K562 (cell line): ENCODE data around the gene NAV2. TPM values are rescaled to one million over a fixed set of nuclear protein-coding genes. Genes with fewer than 3 reads are reported as not detected.

ENCODE experiments used
- ATAC-seq: fragments of 200-7000 bp; cut with Tn5 transposase; 3 replicates; pipeline ENCODE4 v1.9.1; 2020; ENCODE audit warnings: moderate library complexity
- BruUV-seq: library from RNA; stranded (reverse); fragments of 400-500 nt; replicated peaks from 2 replicates; lab custom pipeline; 2021; lab: Mats Ljungman, UMichigan
- CTCF ChIA-PET: fragments of 300-600 bp; formaldehyde crosslinking; extraction: SDS; loops from one replicate; lab custom pipeline; 2021; ENCODE audit warnings: low intra/inter-chr PET ratio; lab: Yijun Ruan, JAX
- POLR2A ChIA-PET: fragments of 300-600, 350-650 bp; sonication (Branson Sonifier 250); formaldehyde crosslinking; extraction: SDS; loops from one replicate; lab custom pipeline; 2021; ENCODE audit warnings: antibody characterized with exemption, inconsistent platforms; lab: Yijun Ruan, JAX
- DNase-seq, 4 experiments: peaks; one replicate each; pipeline versions ENCODE4 v3.0.0 to v3.0.0-alpha.2; 2011 to 2018; ENCODE audit warnings: low spot score in 3 of 4, mixed read lengths in 3 of 4; ENCODE audit errors: extremely low read depth in 1 of 4
- FAIRE-seq: peaks from 2 replicates; lab custom pipeline; 2011; peaks lifted over from hg19 to GRCh38; lab: Jason Lieb, UNC
- H2AFZ ChIP-seq: 2 replicates; pipeline ENCODE4 v1.6.0; 2011; ENCODE audit warnings: low read depth, low read length, control low read depth, inconsistent platforms
- H3K27ac ChIP-seq: fragments of 200-600 bp; 3 replicates; pipeline ENCODE4 v1.8.0; 2011; ENCODE audit warnings: low read depth, mild to moderate bottlenecking, control low read depth, inconsistent platforms, low read length, moderate library complexity, mixed read lengths; ENCODE audit errors: extremely low read depth
- H3K27me3 ChIP-seq, 2 experiments: fragments of 300-600 bp in 1 of 2; 2 replicates in 1 of 2; 3 replicates in 1 of 2; pipeline versions ENCODE4 v1.6.0 to v1.8.0; 2011; ENCODE audit warnings: inconsistent platforms in 2 of 2, low read length in 2 of 2, mild to moderate bottlenecking in 1 of 2, mixed read lengths in 1 of 2, moderate library complexity in 1 of 2; ENCODE audit not compliant: control insufficient read depth in 2 of 2, insufficient read depth in 2 of 2
- H3K36me3 ChIP-seq: fragments of 300-600 bp; 3 replicates; pipeline ENCODE4 v1.8.0; 2011; ENCODE audit warnings: mild to moderate bottlenecking, low read length, inconsistent platforms; ENCODE audit not compliant: control insufficient read depth, insufficient read depth
- H3K4me1 ChIP-seq, 2 experiments: fragments of 200-600 bp in 1 of 2; replicated peaks in 1 of 2; 2 replicates in 1 of 2; 3 replicates in 1 of 2; pipeline versions ENCODE4 v1.5.1 to v1.8.0; 2011; ENCODE audit warnings: inconsistent platforms in 2 of 2, low read length in 2 of 2, mild to moderate bottlenecking in 1 of 2, mixed read lengths in 1 of 2, moderate library complexity in 1 of 2; ENCODE audit not compliant: control insufficient read depth in 2 of 2, insufficient read depth in 2 of 2
- H3K4me2 ChIP-seq: 2 replicates; pipeline ENCODE4 v1.6.1; 2011; ENCODE audit warnings: low read length, control low read depth, inconsistent platforms, mixed read lengths; ENCODE audit not compliant: insufficient read depth
- H3K4me3 ChIP-seq: fragments of 200-600 bp; sonication (generic), shearing (Covaris generic); 2 replicates; pipeline ENCODE4 v1.5.1; 2016; ENCODE audit warnings: control low read depth, inconsistent platforms
- H3K79me2 ChIP-seq: fragments of 200-600 bp; 3 replicates; pipeline ENCODE4 v1.8.0; 2011; ENCODE audit warnings: low read length, inconsistent platforms; ENCODE audit not compliant: control insufficient read depth, insufficient read depth
- H3K9ac ChIP-seq, 2 experiments: 2 replicates each; pipeline versions ENCODE4 v1.6.0 to v1.6.1; 2011; ENCODE audit warnings: low read depth in 2 of 2, low read length in 2 of 2, control low read depth in 1 of 2, inconsistent platforms in 1 of 2, mild to moderate bottlenecking in 1 of 2, mixed read lengths in 1 of 2; ENCODE audit not compliant: insufficient read depth in 1 of 2
- H3K9me1 ChIP-seq: one replicate; pipeline ENCODE4 v1.6.0; 2011; ENCODE audit warnings: inconsistent platforms, mild to moderate bottlenecking, low read length, moderate library complexity; ENCODE audit not compliant: control insufficient read depth, insufficient read depth
- H3K9me3 ChIP-seq: replicated peaks from 2 replicates; pipeline ENCODE4 v1.5.1; 2011; ENCODE audit warnings: low read depth, low read length, inconsistent platforms; ENCODE audit not compliant: control insufficient read depth, insufficient read depth
- H4K20me1 ChIP-seq: replicated peaks from 2 replicates; pipeline ENCODE4 v1.6.1; 2011; ENCODE audit warnings: low read length, inconsistent platforms, mixed read lengths; ENCODE audit not compliant: control insufficient read depth, insufficient read depth
- BMI1 ChIP-seq: fragments of 150-350 bp; IDR thresholded peaks from 2 replicates; pipeline ENCODE4 v1.6.1; 2014; ENCODE audit warnings: low read length
- CBX8 ChIP-seq: fragments of 200-600 bp; sonication (generic); IDR thresholded peaks from 2 replicates; pipeline ENCODE4 v1.6.1; 2012; ENCODE audit warnings: borderline replicate concordance, mixed run types, low read depth, mild to moderate bottlenecking, moderate library complexity, mixed read lengths, low read length, control low read depth, inconsistent platforms; ENCODE audit not compliant: poor library complexity, severe bottlenecking; ENCODE audit errors: extremely low read depth
- CEBPG ChIP-seq, 3 experiments: fragments of 200-800 bp in 1 of 3; sonication (Bioruptor generic) in 1 of 3; sonication (generic) in 1 of 3; formaldehyde crosslinking in 1 of 3; IDR thresholded peaks in 2 of 3; conservative IDR thresholded peaks in 1 of 3; 2 replicates each; pipeline versions ENCODE4 v1.6.1 to v1.8.0; 2016 to 2022; ENCODE audit warnings: missing compliant biosample characterization in 2 of 3, missing genetic modification characterization in 2 of 3, mild to moderate bottlenecking in 1 of 3, missing genetic modification reagents in 1 of 3
- HEY1 ChIP-seq: fragments of 250-450 bp; sonication (Bioruptor Pico); IDR thresholded peaks from 2 replicates; pipeline ENCODE4 v1.5.0; 2020; ENCODE audit warnings: mild to moderate bottlenecking, moderate library complexity, borderline replicate concordance
- SMAD3 ChIP-seq: fragments of 450-650 bp; formaldehyde crosslinking; conservative IDR thresholded peaks from 2 replicates; pipeline ENCODE4 v1.4.0; 2020; ENCODE audit warnings: mild to moderate bottlenecking
- ZHX1 ChIP-seq: fragments of 150-350 bp; conservative IDR thresholded peaks from 2 replicates; pipeline ENCODE4 v1.6.1; 2014; ENCODE audit warnings: low read length
- ZNF431 ChIP-seq: sonication (generic); formaldehyde crosslinking; IDR thresholded peaks from 2 replicates; pipeline ENCODE4 v1.8.0; 2022; ENCODE audit warnings: mild to moderate bottlenecking, missing genetic modification reagents
- WGBS: fragments of 100-300 bp; shearing (Covaris generic); methylation state at CpG from one replicate; pipeline ENCODE4 v1.1.6; 2016; ENCODE audit warnings: low coverage, mixed read lengths; ENCODE audit not compliant: insufficient coverage; ENCODE audit errors: missing lambda C conversion rate; 5-methylcytosine and 5-hydroxymethylcytosine counted together
- in situ Hi-C: fragments of 300-500 bp; cut with MboI; formaldehyde crosslinking; loops from 4 replicates; pipeline ENCODE4 v1.15.0; 2018; ENCODE audit warnings: inconsistent platforms, mixed read lengths
- intact Hi-C: fragments of 100-400 bp; cut with micrococcal nuclease; formaldehyde crosslinking; loops from 2 replicates; pipeline ENCODE4 v1.14.2; 2022
- polyA plus RNA-seq, 8 experiments: library from polyadenylated mRNA; depleted of rRNA in 4 of 8; stranded (reverse) in 5 of 8; unstranded in 3 of 8; fragments of >200 nt; fragmentation: Nextera tagmentation in 2 of 8; fragmentation: Illumina TruSeq in 1 of 8; extraction: Ambion mirVana in 2 of 8; extraction: Trizol in 1 of 8; gene quantifications; 2 replicates each; pipeline versions ENCODE4 v1.2.1 to v1.2.3, GENCODE V29; 2011 to 2014; ENCODE audit warnings: inconsistent platforms in 1 of 8, missing spikeins in 1 of 8
- total RNA-seq, 7 experiments: library from RNA; depleted of rRNA in 6 of 7; stranded (reverse); fragments of >200 nt in 6 of 7; fragmentation: Illumina TruSeq in 2 of 7; extraction: Trizol in 2 of 7; gene quantifications; 2 replicates each; pipeline versions ENCODE4 v1.2.1 to v1.2.3, GENCODE V29; 2011 to 2021; ENCODE audit warnings: low replicate concordance in 1 of 7
- TF ChIP-seq, protein P1 (sequence below): fragments of 450-650 bp; formaldehyde crosslinking; IDR thresholded peaks from 2 replicates; pipeline ENCODE4 v1.4.0; 2020; ENCODE audit warnings: mild to moderate bottlenecking, moderate library complexity

Gene NAV2
- total and polyA plus RNA-seq, 9 of the 15 experiments (the other 6 are each of a cell fraction or from before 2014, with no cell fraction given) = 0.03 to 0.35 (median 0.05) TPM

DNA sequence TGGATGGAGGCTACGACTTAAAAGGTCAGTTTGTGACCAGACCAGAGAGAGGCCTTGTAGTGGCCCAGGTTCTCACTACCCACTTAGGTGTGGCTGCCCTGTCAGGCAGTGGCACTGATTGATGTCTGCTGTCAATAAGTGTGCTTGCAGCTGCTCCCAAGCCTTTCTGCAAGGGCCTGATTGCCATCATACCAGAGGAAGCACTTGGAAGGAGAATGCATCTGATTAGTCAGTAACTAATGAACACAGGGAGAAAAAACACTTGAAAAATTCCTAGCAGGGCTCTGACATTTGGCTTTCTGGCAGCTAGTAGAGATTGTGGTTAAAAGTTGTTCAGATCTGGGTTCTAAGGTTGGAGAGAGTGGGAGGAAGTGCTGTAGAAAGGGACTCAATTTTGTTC is 107.5 kb downstream of the NAV2 start (continued):
- TF ChIP-seq HEY1 (CRISPR knock-in tag) = no peak
- TF ChIP-seq ZNF431 (CRISPR knock-in tag) = no peak
- no peak for TF ChIP-seq CBX8
- no peak for TF ChIP-seq ZHX1
- TF ChIP-seq, protein P1, sequence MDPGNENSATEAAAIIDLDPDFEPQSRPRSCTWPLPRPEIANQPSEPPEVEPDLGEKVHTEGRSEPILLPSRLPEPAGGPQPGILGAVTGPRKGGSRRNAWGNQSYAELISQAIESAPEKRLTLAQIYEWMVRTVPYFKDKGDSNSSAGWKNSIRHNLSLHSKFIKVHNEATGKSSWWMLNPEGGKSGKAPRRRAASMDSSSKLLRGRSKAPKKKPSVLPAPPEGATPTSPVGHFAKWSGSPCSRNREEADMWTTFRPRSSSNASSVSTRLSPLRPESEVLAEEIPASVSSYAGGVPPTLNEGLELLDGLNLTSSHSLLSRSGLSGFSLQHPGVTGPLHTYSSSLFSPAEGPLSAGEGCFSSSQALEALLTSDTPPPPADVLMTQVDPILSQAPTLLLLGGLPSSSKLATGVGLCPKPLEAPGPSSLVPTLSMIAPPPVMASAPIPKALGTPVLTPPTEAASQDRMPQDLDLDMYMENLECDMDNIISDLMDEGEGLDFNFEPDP (CRISPR knock-in tag) = no peak
- no peak for TF ChIP-seq BMI1

DNA sequence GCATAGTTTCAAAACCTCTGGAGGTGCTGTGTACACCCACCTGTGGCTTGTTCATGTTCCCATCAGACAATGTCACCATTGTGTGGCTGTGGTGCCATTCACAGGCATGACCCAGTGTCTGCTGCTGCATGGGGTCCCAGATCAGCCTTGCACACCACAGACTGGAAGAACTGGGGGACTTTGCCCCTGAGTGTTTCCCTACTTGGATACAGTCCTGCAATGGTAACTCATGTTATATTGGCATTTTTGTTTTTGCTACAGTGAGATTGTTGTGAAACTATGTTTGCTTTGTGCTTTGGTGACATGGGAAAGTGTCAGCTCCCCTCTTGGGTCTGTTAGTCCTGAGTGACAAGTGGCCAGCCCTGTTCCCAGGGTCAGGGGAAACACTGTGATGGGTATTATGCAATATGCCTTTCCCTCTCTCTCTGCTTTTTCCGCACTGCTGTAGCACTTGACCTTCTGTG is 108.8 kb downstream of the NAV2 start:
- Histone ChIP-seq H3K79me2 (no peaks in the 10 kb centered on the region), H4K20me1 (no peaks in the 10 kb centered on the region), H3K9me3 (no peaks in the 10 kb centered on the region), H3K9ac (no peak overlapping the region), H3K27me3 (no peaks in the 10 kb centered on the region; a peak in 2 of 5 replicates), H3K36me3 (no peaks in the 10 kb centered on the region), H2AFZ (no peak overlapping the region), H3K4me2 (no peak overlapping the region), H3K4me3 (no peak overlapping the region), H3K9me1 (no peaks in the 10 kb centered on the region), H3K27ac (no peak overlapping the region), H3K4me1 (no peaks in the 10 kb centered on the region)
- intact Hi-C loops (no loop called here), in situ Hi-C loops (no loop called here)
- CTCF ChIA-PET = no interaction called here
- WGBS = 0% methylated on average over 1 of the region's 1 CpG
- DNase-seq (no peak), ATAC-seq (no peak), FAIRE-seq (no peak)
- BruUV-seq = no TSS peak
- POLR2A ChIA-PET = no interaction called here
- TF ChIP-seq SMAD3 = no peak
- no peak for TF ChIP-seq CEBPG (CRISPR knock-in tag; IDR thresholded peaks at IDR 0.05)
- 0 out of 4 replicates have a peak, but pooled peaks of 1 of the 2 experiments have one; percentile 9 for TF ChIP-seq CEBPG (tag; conservative IDR thresholded peaks at IDR 0.05 in 1 of 2, IDR thresholded peaks at IDR 0.05 in 1 of 2)
